ENCODE results near the gene POLA1.

The POLA1 gene

DNA sequence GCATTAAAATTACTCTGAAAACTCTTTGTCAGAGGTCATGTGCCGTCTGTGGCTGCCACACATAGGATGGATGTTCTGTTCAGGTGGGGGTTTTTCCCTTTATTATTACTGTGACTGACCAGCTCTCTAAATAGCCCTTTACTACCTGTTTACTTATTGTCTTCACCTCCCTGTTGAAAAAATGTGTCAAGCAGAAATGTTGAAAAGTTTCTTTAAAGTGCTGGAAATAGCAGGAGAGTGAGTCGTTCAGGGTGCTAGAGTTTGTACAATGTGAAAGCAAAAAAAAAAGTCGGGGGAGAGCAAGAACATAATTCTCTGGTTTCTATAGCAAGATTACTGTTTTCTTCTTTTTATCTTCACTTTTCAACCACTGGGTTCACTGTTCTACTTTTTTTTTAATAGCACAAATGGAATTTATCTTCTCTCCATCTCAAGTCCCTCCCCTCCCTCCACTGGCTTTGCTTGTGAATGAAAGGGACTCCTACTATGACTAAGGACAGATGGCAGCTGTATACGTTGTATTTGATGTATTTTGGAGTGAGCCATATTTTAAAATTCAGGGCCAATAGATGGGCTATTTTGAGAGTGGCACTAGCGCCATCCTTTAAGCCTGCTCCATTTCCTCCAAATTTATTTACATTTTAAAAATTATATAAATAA, 288.7 kb downstream of the POLA1 start:
- no peak for DNase-seq (ENCODE audit: low read depth)

DNA sequence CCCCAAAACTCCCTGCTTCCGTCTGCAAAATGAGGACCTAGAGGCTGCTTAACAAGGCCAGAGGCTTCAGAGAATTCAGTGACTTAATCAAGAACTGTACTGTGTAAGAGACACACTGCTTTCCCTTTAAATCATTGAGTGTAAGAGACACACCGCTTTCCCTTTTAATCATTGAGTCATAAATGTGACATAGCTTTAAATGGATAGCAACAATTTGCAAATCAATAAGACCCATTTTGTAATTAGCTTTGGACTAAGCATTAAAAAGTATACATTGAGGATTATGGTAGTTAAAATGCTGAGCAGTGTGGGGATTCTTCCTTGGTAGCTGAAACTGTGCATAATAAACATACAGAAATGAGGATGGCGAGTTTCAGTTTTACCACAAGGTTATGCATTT, 290.2 kb downstream of the POLA1 start:
- DNase-seq (ENCODE audit: low read depth), result no peak

DNA sequence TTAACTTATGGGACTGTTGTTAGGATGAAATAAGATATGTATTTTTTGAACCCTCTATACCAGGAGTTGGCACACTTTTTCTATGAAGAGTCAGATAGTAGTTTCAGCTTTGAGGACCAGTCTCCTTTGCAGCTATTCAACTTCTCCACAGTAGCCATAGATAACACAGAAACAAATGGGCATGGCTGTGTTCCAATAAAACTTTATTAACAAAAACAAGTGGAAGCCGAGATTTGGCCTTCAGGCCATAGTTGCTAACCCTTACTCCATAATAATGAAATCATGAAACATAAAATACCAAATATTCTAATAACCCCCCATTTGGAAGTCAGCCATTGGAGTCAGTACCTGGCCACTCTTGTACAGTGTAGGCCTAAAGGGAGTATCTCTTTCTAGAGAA, 291.4 kb downstream of the POLA1 start:
- no peak for DNase-seq (ENCODE audit: low read depth)

DNA sequence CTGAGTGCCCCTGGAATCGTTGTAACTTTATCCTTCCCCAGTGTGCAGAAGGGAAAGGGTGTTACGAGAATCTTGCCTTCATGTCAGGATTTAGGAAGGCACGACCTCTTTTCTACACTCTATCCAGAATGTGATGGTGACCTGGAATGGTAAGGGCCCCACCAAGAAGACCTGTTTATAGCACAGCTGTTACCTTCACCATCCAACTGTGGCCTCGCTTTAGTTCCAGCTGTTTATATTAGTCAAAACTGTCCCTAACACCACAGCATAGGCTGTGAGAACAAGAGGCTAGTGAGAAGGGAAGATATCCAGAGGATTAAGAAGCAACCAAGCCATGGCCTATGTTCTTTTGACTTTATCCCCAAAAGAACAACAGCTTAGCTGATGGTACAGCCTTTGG, 294.0 kb downstream of the POLA1 start:
- DNase-seq (ENCODE audit: low read depth), result no peak

DNA sequence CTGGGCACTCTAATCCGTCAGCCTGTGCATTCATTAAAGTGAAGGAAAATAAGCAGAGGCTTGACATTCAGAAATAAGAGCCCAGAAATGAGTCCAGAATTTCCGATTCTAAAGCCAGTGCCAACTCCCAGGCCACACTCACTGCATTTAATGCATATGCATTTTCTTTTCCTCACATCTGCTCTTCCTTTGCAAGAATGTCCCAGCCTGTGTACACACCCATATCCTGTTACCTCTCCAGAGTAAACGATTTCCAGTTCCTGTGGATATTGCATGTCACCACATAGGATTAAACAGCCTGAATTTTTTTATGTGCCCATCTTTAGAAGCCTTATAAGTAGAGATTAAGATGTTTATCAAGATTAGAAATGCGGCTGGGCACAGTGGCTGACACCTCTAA, 294.6 kb downstream of the POLA1 start:
- DNase-seq (ENCODE audit: low read depth), result no peak

DNA sequence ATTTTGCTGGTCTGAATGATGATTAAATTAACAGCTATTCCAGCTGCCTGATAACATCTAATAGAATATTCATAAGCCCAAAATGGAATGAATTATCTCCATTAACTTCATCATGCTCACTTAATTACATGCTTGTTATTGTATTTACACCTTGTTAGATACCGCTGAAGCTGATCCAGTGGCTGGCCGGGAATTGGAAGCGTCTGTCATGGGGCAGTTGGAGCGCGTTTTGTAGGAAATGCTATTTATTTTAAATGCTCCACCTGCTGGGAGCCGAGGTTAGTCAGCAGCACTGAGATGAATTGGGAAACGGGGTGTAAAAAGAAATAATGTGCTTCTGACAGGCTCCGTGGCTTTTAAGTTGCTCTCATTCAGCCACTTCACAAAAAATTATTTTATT, 296.8 kb downstream of the POLA1 start:
- no peak for DNase-seq (ENCODE audit: low read depth)

DNA sequence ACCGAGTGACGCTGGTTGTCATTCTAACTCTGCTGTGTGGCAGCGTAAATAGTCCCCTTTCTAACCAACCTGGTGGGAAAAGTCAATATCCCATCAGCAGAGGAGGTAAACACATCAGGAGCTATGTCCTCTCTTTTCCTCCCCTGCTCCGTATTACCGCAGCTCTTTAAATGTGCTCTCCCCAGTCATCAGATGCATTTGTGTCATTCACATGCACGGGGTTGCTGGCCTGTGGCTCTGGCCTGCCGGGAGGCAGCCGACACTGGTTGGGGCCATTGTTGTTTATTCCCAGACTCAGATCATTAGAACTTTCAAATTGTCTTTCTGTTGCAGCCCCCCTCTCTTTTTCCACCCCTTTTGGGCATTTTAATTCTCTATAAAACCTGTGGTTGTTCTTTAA, 300.2 kb downstream of the POLA1 start:
- DNase-seq (ENCODE audit: low read depth), result no peak

DNA sequence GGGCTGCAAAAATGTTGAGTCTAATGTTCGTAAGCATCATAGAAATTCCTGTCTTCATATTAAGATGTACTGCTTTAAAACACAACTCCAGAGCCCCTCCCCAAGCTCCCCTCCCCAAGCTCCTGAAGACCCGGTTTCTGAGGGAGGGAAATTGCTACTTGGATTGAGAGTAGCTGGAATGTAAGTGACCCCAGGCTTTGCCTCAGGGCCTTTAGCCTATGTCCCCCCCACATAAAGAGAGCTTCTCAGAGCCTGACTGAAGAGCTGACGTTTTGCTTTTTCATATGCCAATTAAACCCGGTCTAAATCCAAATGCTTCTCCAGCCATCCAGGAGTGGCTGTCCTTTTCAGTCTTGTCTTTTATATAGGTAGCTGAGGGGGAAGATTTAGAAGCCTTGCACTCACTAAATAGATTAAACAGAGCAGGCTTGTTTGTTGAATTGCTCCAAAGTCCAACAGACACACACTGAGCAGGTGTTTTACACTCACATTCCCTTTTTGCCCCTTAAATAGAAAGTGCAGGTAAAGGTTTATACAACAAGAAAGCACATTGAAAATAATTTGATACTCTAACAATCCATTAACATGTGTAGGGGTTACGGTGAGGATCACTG, 302.5 kb downstream of the POLA1 start:
- no peak for DNase-seq (ENCODE audit: low read depth)

DNA sequence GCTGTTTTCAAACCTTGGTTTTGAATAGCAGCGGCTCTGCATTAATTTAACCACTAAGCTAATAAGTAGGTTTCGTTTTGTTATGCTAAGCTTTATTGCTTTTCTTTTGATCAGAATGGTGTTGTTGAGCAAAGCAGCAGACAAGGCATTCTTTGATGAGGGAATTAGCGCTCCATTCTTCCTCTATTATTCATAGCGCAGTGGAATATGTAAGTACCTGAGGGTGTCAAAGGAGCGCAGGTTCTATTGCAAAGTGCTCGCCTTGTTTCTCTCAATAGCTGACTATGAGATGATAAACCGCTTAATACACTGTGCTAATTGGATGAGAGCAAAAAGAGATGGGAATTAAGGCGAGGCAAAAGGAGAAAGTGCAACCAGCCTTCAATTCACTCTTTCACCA, 305.8 kb downstream of the POLA1 start:
- DNase-seq (ENCODE audit: low read depth), result no peak

DNA sequence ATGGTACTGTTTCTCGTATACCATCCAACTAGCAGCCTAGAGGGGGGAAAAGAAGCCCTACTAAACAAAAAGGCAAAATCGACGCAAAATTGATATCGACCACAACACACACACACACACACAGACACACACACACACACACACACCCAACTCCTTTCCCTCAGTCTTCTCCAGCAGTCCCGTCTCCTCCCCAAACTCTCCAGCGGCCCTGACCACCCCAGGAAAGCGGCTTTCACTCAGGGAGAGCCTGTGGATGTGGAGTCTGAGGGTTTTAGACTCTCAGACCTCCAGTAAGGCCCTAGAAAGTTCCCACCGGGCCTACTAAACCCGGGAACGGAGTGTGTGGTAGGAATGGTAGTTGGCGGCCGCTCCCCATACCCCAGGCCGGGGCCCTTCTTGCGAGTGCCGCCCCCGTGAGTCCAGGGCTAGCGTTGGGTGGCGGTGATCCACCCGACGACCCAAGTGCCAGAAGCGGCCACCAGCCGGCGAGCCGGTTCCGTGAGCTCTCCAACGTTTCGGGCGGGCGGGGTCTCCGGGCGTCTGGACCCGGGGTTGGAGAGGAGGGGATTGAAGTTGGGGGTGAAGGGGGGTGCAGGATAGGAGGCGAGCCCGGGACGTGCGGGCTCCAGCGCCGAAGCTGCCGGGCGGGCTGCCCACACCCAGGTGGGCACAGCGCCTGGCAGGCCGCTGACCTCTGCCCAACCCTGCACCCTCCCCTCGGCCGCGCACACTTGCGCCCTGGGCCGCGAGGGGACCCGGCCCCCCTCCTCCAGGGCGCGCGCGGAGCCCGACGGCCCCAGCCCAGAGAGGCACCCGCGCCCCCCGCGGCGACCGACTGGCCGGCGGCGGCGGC, 308.3 kb downstream of the POLA1 start:
- DNase-seq (ENCODE audit: low read depth), result no peak

DNA sequence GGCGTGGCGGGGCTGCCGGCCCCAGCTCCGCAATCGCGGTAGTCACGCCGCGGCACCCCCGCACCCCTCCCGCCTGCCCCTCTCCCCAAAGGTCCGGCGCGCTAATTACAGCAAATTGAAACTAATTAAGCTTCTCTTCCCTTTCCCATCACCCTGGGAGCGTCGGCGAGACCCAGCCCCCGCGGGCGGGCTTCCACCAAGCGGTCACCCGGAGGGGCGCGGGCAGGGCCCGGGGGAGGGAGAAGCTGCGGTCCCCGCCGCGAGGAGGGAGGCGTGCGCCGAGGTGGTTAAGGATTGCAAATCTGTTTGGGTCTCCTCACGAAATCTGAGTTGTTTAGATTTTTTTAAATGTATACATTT, 308.9 kb downstream of the POLA1 start:
- DNase-seq (ENCODE audit: low read depth), result no peak

DNA sequence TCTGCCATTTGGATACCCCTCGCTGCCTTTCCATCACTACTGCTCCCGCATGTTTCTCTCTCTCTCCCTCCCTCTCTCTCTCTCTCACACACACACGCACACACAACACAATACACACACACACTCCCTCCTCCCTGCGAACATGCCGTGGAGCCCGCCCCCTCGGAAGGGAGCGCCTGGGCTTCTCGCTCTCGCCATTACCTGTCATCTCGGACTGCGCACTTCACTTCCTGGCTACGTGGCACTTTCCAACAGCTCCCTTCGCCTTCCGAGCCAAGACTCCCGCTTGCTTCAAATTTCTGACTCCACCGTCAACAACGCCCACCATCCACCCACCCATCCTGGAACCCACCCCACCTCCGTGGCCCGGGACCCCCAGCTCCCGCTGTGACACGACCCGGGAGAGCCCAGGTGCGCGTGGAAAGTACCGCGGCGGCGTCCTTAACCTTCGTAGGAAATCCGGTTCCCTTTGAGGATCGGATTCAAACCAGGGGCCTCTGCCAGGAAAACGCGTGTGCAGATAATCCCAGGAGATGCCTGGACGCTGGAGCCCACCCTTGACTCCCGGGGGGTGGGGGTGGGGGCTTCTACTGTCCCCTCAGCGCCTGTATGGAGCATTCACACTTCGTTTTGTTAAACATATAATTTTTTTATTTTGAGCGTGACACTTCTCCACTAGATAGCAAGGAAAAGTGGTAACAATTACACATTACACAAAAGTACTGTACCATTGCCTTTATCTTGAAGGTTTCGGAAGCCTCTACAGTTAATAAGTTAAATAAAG, 309.5 kb downstream of the POLA1 start:
- no peak for DNase-seq (ENCODE audit: low read depth)

DNA sequence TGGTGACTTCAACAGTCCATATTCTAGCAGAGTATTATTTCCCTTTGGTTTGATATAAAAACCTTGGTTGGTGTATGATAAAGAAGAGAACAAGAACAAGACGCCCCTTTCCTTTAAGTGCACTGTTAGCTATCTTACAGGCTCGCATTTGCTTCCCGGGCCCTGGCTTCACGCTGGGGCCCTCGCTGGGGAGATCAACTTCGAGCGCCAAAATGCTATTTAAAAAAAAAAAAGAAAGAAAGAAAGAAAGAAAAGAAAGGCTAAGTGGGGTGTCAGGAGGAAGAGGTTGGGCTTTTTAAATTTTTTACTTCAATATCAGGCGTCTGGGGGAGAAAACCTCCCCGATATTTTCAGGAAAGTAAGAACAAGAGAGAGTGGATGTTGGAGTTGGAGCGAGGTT, 310.3 kb downstream of the POLA1 start:
- no peak for DNase-seq (ENCODE audit: low read depth)

DNA sequence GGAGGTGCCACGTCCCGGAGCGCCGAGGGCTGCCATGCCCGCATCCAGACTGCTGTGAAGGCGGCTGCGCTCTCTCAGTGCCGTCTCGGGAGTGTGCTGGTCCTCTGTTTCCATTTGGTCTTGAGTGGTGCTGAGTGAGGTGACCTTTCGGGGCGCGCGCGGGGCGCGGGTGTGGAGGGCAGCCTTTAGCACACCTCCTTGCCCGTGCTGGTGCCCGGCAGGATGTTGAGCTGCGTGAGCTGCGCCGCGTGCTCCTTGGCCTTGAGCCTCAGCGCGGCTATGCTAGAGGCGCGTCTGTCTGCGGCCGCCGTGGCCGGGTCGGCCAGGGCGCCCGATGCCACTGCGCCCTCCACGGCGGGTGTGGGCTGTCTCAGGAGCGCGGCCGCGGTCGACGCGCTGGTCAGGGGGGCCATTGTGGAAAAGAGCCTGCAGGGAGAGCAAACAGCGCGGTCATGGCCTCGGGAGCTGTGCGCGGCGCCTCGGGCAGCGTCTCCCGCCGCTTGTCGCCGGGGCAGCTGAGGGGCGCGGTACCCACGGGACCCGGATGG, 310.8 kb downstream of the POLA1 start:
- DNase-seq (ENCODE audit: low read depth), result no peak

DNA sequence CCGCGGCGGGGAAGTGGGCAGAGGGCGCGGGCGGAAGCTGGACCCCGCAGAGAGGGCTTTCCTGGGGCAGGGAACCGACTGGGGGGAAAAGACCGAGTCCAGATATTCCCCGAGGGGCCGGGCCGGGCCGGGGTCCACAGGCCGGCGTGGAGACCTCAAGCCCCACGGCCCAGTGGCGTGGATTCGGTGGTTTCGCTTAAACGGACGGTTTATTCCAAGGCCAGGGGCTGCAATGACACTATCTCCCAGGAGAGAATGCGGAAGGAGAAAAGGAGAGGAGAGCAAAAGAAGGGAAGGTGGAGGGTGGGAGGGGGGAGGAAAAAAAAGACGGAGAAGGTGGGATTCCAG, 311.3 kb downstream of the POLA1 start:
- DNase-seq (ENCODE audit: low read depth), result no peak

DNA sequence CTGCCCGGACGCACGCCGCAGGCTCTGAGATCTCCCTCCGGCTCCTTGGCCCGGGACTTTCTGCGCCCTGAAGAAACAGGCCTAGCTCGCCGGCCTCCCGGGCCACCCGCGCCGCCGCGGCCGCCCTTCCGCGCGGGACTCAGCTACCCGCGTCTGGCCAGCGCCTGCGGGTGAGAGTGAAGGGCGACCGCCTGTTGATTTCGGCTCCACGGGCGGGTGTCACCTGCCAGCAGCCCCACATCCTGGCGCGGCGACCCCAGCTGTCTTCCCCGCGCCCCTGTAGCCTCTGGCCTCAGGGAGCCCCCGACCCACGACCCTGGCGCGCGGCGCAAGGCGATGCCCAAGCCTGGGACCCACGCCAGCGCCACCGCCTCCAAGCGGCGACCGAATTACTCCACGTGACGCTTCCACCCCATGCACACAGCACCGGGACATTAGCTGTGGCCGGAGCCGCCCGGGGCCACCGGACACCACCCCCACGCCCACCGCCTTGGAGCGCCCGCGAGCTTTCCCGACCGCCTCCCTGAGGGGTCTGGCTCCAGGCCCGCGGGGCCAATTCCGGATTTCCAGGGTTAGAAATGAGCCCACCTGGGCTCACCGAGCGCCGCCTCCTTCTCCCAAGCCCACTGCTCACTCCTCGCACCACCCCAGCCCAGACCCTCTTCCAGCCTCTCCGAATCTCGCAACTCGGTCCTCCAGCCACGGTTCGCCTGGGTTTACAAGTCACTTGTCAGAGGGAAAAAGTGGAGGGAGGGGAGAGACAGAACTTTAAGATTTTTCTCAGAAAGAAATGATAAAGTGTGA, 311.9 kb downstream of the POLA1 start:
- no peak for DNase-seq (ENCODE audit: low read depth)

DNA sequence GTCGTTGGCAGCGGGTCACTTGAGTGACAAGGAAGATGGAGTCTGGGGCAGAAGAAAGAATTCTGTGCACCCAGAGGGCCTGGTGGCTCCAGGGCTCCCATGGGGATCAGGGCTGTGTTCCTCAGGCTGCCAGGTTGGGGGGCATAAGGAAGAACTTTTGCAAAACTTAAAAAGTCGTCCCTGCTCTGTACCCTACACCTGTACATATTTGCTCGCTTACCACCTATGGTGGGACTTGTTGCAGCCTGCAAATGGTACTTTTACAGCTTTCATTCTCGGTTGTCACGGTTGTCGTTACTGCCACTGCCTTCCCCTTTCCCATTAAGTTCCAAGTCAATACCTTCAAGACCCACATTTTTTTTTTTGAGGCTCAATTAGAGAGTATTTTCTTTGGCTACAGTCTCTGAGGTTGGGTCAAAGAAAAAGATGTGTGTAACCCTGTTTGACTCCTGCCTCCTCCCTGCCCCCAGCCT, 312.9 kb downstream of the POLA1 start:
- no peak for DNase-seq (ENCODE audit: low read depth)

DNA sequence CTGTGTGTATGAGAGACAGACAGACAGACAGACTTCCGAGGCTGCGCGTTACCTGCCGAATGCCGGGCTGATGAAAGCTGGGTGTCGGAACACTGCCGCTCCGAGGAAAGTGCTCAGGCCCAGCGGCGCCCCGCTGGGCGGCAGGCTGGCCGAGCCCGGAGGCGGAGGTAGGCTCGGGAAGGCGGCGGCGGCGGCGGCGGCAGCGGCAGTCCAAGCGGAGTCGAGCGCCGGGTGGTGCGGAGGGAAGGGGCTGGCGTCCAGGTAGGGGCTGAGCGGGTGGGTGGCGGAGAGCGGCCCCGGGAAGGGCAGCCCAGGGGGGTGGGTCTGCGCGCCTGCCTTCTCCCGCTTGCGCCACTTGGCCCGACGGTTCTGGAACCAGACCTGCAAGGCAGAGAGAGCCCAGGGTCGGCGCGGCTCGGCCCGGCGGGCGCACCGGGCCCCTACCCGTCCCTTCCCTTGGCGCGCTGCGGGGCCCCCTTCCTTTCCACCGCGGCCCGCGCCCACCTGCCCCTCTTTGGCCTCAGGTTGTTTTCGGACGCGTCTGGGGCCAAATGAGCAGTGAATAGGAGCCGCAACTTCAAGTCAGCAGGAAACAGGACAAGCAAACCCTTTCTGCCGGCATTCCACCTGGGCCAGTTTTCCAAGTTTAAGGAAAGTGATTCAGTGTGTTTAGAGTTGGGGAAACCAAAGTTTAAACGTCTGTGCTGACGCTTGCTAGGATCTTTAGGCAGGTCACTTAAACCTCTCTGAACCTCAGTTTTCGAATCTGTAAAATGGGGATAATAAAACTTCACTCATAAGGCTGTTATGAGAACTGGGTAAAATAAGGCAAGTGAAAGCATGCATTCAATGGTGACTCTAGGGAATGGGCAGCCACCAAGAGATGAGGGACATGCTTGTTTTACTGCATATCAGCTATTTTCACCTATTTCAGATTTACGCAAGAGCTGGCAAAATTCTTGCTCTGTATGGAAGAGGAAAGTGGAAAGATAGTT, 313.6 kb downstream of the POLA1 start:
- no peak for DNase-seq (ENCODE audit: low read depth)

DNA sequence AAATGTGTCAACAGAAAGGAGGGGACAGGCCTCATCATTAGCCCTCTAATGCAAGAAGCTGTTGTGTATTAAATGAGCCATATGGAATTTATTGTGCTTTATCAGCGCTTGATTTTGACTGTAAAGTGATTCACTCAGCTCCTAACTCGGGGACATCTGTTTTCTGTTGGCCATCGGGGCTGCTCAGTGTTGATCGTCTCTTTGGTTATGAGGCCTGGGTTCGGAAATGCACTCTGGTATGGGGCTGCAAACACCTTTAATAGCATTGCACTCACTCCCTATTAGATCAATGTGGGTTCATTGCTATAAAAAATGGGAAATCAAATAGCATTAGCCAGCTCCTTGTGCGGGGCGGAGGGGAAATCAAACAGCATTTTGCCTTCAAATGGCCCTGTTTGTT, 315.7 kb downstream of the POLA1 start:
- no peak for DNase-seq (ENCODE audit: low read depth)
